Measurements from ENCODE around the gene TNP2.

The TNP2 gene

GRCh38 chr16:11255737-11256660 is 13.1 kb downstream of the TNP2 start, which contains the start of gene SOCS1:
TSS of gene SOCS1 (minus strand) at chr16:11256204. CDS start at chr16:11255478, 726 bp downstream.
- DNase-seq, result peak; percentile 90

GRCh38 chr16:11254913-11255736 is 14.0 kb downstream of the TNP2 start:
- DNase-seq, result peak; percentile 64

GRCh38 chr16:11253995-11254912 is 14.9 kb downstream of the TNP2 start:
- peak; percentile 59 for DNase-seq

- peak; percentile 70 for DNase-seq
Measured at GRCh38 chr16:11253009-11253994, 15.8 kb downstream of the TNP2 start.

- DNase-seq, result peak; percentile 71
Measured at GRCh38 chr16:11252482-11252931, 16.6 kb downstream of the TNP2 start.

GRCh38 chr16:11251525-11252481 is 17.3 kb downstream of the TNP2 start:
- DNase-seq, result peak; percentile 91

- peak; percentile 56 for DNase-seq
Measured at GRCh38 chr16:11250786-11251524, 18.2 kb downstream of the TNP2 start.

- DNase-seq, result peak; percentile 71
Measured at GRCh38 chr16:11250091-11250785, 18.9 kb downstream of the TNP2 start.

- DNase-seq, result no peak
Measured at GRCh38 chr16:11249233-11250061, 19.7 kb downstream of the TNP2 start.

- DNase-seq, result no peak
Measured at GRCh38 chr16:11248133-11248532, 21.0 kb downstream of the TNP2 start.

GRCh38 chr16:11245988-11246387 is 23.1 kb downstream of the TNP2 start:
- peak; percentile 61 for DNase-seq

GRCh38 chr16:11245222-11245737 is 23.8 kb downstream of the TNP2 start:
- no peak for DNase-seq

- no peak for DNase-seq
Measured at GRCh38 chr16:11242658-11243057, 26.5 kb downstream of the TNP2 start.

- DNase-seq, result no peak
Measured at GRCh38 chr16:11241480-11242204, 27.5 kb downstream of the TNP2 start.

- no peak for DNase-seq
Measured at GRCh38 chr16:11240636-11241473, 28.3 kb downstream of the TNP2 start.

All from stimulated activated CD8-positive, alpha-beta memory T cell treated with anti-CD3 and anti-CD28 coated beads, Interleukin-4, amount 100 ng/mL, for 48 hours (primary cell).